IMR-90 (cell line): ENCODE measurements around the gene NUP107. TPM values are rescaled to one million over a fixed set of nuclear protein-coding genes. Genes with fewer than 3 reads are reported as not detected.

Experiments
- ATAC-seq: fragments of 200-7000 bp; cut with Tn5 transposase; 2 replicates; pipeline ENCODE4 v1.9.1; 2020; ENCODE audit warnings: low read depth, mild to moderate bottlenecking, moderate library complexity
- BruUV-seq: library from RNA; stranded (reverse); fragments of 400-500 nt; replicated peaks from 2 replicates; lab custom pipeline; 2021; lab: Mats Ljungman, UMichigan
- CTCF ChIA-PET: fragments of 300-600 bp; formaldehyde crosslinking; extraction: SDS; loops from one replicate; lab custom pipeline; 2021; ENCODE audit warnings: antibody characterized with exemption; lab: Yijun Ruan, JAX
- POLR2A ChIA-PET: fragments of 300-600 bp; sonication (Branson Sonifier 250); formaldehyde crosslinking; loops from one replicate; lab custom pipeline; 2022; ENCODE audit warnings: antibody characterized with exemption; ENCODE audit not compliant: unreplicated experiment; lab: Charles Lee
- DNase-seq: peaks from one replicate; pipeline ENCODE4 v3.0.0; 2013
- H2AFZ ChIP-seq: replicated peaks from 2 replicates; pipeline ENCODE3; 2013; ENCODE audit warnings: low read length, mild to moderate bottlenecking; ENCODE audit not compliant: poor library complexity
- H2AK5ac ChIP-seq: 2 replicates; pipeline ENCODE4 v1.6.1; 2013; ENCODE audit warnings: low read depth, low read length, inconsistent platforms
- H2AK9ac ChIP-seq: replicated peaks from 2 replicates; pipeline ENCODE3; 2013; ENCODE audit warnings: mild to moderate bottlenecking, low read depth, low read length, moderate library complexity; ENCODE audit not compliant: poor library complexity
- H2BK120ac ChIP-seq: 2 replicates; pipeline ENCODE4 v1.6.1; 2013; ENCODE audit warnings: low read depth, low read length, inconsistent platforms
- H2BK15ac ChIP-seq: 3 replicates; pipeline ENCODE4 v1.6.1; 2013; ENCODE audit warnings: low read depth, low read length, inconsistent platforms
- H2BK20ac ChIP-seq: 2 replicates; pipeline ENCODE4 v1.6.1; 2013; ENCODE audit warnings: low read depth, mild to moderate bottlenecking, inconsistent platforms, low read length, moderate library complexity
- H2BK5ac ChIP-seq: 2 replicates; pipeline ENCODE4 v1.6.1; 2013; ENCODE audit warnings: mild to moderate bottlenecking, low read depth, low read length, inconsistent platforms; ENCODE audit not compliant: poor library complexity, severe bottlenecking
- H3K14ac ChIP-seq: replicated peaks from 2 replicates; pipeline ENCODE4 v1.6.1; 2013; ENCODE audit warnings: low read depth, low read length, inconsistent platforms
- H3K18ac ChIP-seq: 2 replicates; pipeline ENCODE4 v1.6.1; 2013; ENCODE audit warnings: low read depth, low read length, control low read depth
- H3K23ac ChIP-seq: 2 replicates; pipeline ENCODE4 v1.6.1; 2013; ENCODE audit warnings: low read depth, low read length, inconsistent platforms
- H3K27ac ChIP-seq: 2 replicates; pipeline ENCODE4 v1.5.1; 2013; ENCODE audit warnings: mild to moderate bottlenecking, control low read depth, low read length; ENCODE audit not compliant: insufficient read depth
- H3K27me3 ChIP-seq: 2 replicates; pipeline ENCODE4 v1.6.1; 2013; ENCODE audit warnings: low read length; ENCODE audit not compliant: control insufficient read depth, insufficient read depth
- H3K36me3 ChIP-seq: 2 replicates; pipeline ENCODE4 v1.6.1; 2013; ENCODE audit warnings: low read length, mixed read lengths; ENCODE audit not compliant: control insufficient read depth, insufficient read depth
- H3K4ac ChIP-seq: 2 replicates; pipeline ENCODE4 v1.6.1; 2013; ENCODE audit warnings: low read depth, low read length, inconsistent platforms
- H3K4me1 ChIP-seq: 2 replicates; pipeline ENCODE4 v1.6.1; 2013; ENCODE audit warnings: low read length, mixed read lengths; ENCODE audit not compliant: control insufficient read depth, insufficient read depth
- H3K4me2 ChIP-seq: 2 replicates; pipeline ENCODE4 v1.6.1; 2013; ENCODE audit warnings: low read depth, mild to moderate bottlenecking, control low read depth, low read length, moderate library complexity
- H3K4me3 ChIP-seq: 2 replicates; pipeline ENCODE4 v1.5.1; 2013; ENCODE audit warnings: low read depth, mild to moderate bottlenecking, control low read depth, low read length, moderate library complexity; ENCODE audit not compliant: insufficient read depth
- H3K56ac ChIP-seq: 2 replicates; pipeline ENCODE4 v1.6.1; 2013; ENCODE audit warnings: low read length, inconsistent platforms; ENCODE audit not compliant: insufficient read depth; ENCODE audit errors: extremely low read depth
- H3K79me1 ChIP-seq, 2 experiments: 2 replicates each; pipeline ENCODE4 v1.6.1; 2013; ENCODE audit warnings: low read length in 2 of 2, inconsistent platforms in 1 of 2, low read depth in 1 of 2
- H3K9ac ChIP-seq: 2 replicates; pipeline ENCODE4 v1.6.1; 2013; ENCODE audit warnings: low read depth, low read length, control low read depth
- H3K9me1 ChIP-seq: 2 replicates; pipeline ENCODE4 v1.6.1; 2013; ENCODE audit warnings: low read length, inconsistent platforms; ENCODE audit not compliant: insufficient read depth
- H3K9me3 ChIP-seq: 2 replicates; pipeline ENCODE4 v1.6.1; 2013; ENCODE audit warnings: low read length; ENCODE audit not compliant: control insufficient read depth, insufficient read depth
- H4K20me1 ChIP-seq: 2 replicates; pipeline ENCODE4 v1.6.1; 2013; ENCODE audit warnings: low read length, inconsistent platforms; ENCODE audit not compliant: insufficient read depth
- H4K5ac ChIP-seq: 2 replicates; pipeline ENCODE4 v1.6.1; 2013; ENCODE audit warnings: mild to moderate bottlenecking, low read depth, low read length, control low read depth
- H4K8ac ChIP-seq, 2 experiments: 2 replicates each; pipeline ENCODE4 v1.6.1; 2013; ENCODE audit warnings: low read depth in 2 of 2, low read length in 2 of 2, control low read depth in 1 of 2, inconsistent platforms in 1 of 2
- H4K91ac ChIP-seq: 2 replicates; pipeline ENCODE4 v1.6.1; 2013; ENCODE audit warnings: low read depth, low read length, inconsistent platforms; ENCODE audit not compliant: insufficient read depth
- CEBPB ChIP-seq: IDR thresholded peaks from 2 replicates; pipeline ENCODE4 v1.6.1; 2012; ENCODE audit warnings: low read depth, low read length, improper control_type of control experiment
- CHD1 ChIP-seq: IDR thresholded peaks from 2 replicates; pipeline ENCODE4 v1.6.1; 2012; ENCODE audit warnings: low read depth, low read length, improper control_type of control experiment
- WGBS, 2 experiments: methylation state at CpG; one replicate each; pipeline versions ENCODE4 v1.1.5 to v1.1.7; 2013; ENCODE audit warnings: missing lambda C conversion rate in 2 of 2; ENCODE audit not compliant: insufficient read length in 1 of 2; ENCODE audit errors: extremely low coverage in 2 of 2; 5-methylcytosine and 5-hydroxymethylcytosine counted together
- dilution Hi-C: fragments of 300-500 bp; cut with HindIII; formaldehyde crosslinking; loops from one replicate; pipeline ENCODE4 v1.14.3; 2018; ENCODE audit warnings: low sequenced_read_pairs; ENCODE audit not compliant: unreplicated experiment
- in situ Hi-C: fragments of 300-500 bp; cut with MboI; formaldehyde crosslinking; loops from 3 replicates; pipeline ENCODE4 v1.14.3; 2019; ENCODE audit warnings: low sequenced_read_pairs, inconsistent platforms, mixed read lengths
- intact Hi-C: fragments of 100-400 bp; cut with micrococcal nuclease; formaldehyde crosslinking; loops from 2 replicates; pipeline ENCODE4 v1.10.0; 2022
- polyA plus RNA-seq, 3 experiments: library from polyadenylated mRNA; depleted of rRNA; stranded (reverse); fragments of >200 nt; gene quantifications; 2 replicates each; pipeline ENCODE4 v1.2.3, GENCODE V29; 2012; ENCODE audit warnings: low replicate concordance in 1 of 3
- total RNA-seq: library from RNA; depleted of rRNA; stranded (reverse); fragments of >200 nt; gene quantifications from 2 replicates; pipeline ENCODE4 v1.2.3, GENCODE V29; 2012

Gene NUP107
- total and polyA plus RNA-seq, 2 of the 4 experiments (the other 2 are of a cell fraction): 34.5 to 69.7 TPM

- H3K23ac ChIP-seq: no peak overlapping the region
- H3K27ac ChIP-seq: no peak overlapping the region
- no peak overlapping the region for H2BK15ac ChIP-seq
- no peaks in the 10 kb centered on the region for H3K27me3 ChIP-seq
- H3K18ac ChIP-seq: no peak overlapping the region
- WGBS, 2 experiments: no CpG with 5 or more reads among the region's 8 CpGs
- no peak overlapping the region for H3K56ac ChIP-seq
- no peak overlapping the region for H4K8ac ChIP-seq
- no peaks in the 10 kb centered on the region for H3K9me3 ChIP-seq
- no peak overlapping the region for H3K4me2 ChIP-seq
- dilution Hi-C loops: no loop called here
- no peak for TF ChIP-seq CHD1
- TF ChIP-seq CEBPB: peak; percentile 8; the same call in 1 of the 2 replicates
- no peak overlapping the region for H4K5ac ChIP-seq
- no peak overlapping the region for H2BK120ac ChIP-seq
- DNase-seq (no peak), ATAC-seq (no peak)
- H4K20me1 ChIP-seq: no peaks in the 10 kb centered on the region
- BruUV-seq: no TSS peak
- H3K79me1 ChIP-seq: no peaks in the 10 kb centered on the region
- H3K14ac ChIP-seq: no peak overlapping the region
- no peak overlapping the region for H3K4ac ChIP-seq
- no peak overlapping the region for H3K4me3 ChIP-seq
- no peak overlapping the region for H2AK5ac ChIP-seq
- intact Hi-C loops: no loop called here
- H3K9ac ChIP-seq: no peak overlapping the region
- in situ Hi-C loops: no loop called here
- no peak overlapping the region for H2AFZ ChIP-seq
- H3K4me1 ChIP-seq: peaks cover 6% of the 10 kb centered on the region
- POLR2A ChIA-PET: no interaction called here
- H2BK20ac ChIP-seq: no peak overlapping the region
- no peaks in the 10 kb centered on the region for H3K9me1 ChIP-seq
- H2AK9ac ChIP-seq: no peak overlapping the region
- CTCF ChIA-PET: no interaction called here
- no peaks in the 10 kb centered on the region for H3K36me3 ChIP-seq
- H2BK5ac ChIP-seq: no peak overlapping the region
- H4K91ac ChIP-seq: no peak overlapping the region
Observed at GRCh38 chr12:68784015-68784414, 97.2 kb downstream of the NUP107 start.
